ENCODE data around the gene SYNPR.
A peak's percentile ranks its signal among the peaks of the same experiment; 100 is the strongest.

Gene SYNPR

DNA sequence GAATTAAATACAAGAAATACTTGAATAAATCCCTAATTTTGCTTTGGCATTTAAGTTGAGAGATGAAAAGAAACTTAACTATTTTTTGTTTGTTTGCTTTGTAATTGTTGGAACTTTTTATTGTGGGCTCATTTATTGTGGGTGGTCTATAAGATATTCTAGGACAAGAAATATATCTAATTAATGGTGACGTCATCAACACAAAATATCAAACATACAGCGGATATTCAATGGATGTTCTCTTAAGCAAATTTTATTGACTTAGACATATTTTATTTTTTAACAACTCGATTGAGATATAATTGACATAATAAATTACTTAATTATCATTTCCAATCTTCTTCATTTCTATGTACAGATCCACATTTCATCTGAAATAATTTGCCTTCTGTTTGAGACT lies 30.0 kb downstream of the SYNPR start:
- DNase-seq: no peak

DNA sequence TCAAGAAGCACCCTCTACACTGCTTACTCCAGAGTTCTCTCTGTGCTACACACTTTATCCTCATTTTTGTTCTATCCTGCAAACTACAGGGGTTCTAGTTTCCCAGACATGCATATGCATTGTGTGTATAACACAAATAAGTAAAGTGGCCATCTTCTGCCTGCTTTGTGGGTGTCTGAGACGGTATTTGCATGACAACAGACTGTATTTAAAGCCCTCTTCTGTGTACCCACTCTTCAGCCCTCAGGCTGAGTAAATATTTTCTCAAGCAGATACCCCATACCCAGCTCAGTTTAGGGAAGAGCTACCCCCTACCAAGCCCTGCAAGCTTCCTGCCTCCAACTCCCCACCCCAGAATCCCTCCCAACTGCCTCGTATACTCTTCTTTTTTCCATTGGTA lies 31.7 kb downstream of the SYNPR start:
- no peak for DNase-seq

DNA sequence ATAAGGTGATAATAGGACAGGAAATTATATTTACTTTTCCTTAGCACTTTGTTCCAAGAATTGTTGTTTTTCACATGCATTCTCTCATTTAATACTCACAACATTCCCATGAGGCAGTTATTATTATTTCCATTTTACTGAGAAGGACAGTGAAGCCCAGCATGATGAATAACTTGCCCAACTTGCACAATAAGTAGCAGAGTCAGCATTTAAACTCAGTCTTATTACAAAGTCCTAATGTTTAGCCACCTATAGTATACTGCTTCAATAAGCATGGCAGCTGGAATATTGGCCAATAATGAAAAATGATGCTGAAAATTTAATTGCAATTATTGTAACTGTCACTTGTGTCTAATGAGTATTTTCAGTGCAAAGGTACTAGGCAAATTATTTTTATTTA lies 45.7 kb downstream of the SYNPR start:
- DNase-seq: no peak

- DNase-seq: no peak
Observed at GRCh38 chr3:63324621-63325020, 46.5 kb downstream of the SYNPR start.

DNA sequence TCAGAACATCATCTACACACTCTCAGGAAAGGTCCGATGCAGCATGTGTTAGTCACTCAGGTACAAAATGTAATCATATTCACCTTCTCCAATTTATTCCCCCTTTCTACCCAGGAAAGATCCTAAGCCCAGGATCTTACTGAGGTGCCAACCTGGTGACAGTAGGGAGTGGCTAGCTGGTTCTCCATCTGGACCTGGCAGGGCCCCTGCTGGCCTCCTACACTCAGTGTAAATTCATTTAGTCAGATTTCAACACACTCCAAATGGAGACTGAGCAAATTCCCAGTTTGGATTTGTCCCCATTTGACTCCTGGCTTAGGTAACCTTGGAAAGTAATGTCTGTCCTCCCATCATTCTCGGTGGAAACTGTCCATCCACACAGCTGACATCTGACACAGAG lies 47.3 kb downstream of the SYNPR start:
- DNase-seq: no peak

DNA sequence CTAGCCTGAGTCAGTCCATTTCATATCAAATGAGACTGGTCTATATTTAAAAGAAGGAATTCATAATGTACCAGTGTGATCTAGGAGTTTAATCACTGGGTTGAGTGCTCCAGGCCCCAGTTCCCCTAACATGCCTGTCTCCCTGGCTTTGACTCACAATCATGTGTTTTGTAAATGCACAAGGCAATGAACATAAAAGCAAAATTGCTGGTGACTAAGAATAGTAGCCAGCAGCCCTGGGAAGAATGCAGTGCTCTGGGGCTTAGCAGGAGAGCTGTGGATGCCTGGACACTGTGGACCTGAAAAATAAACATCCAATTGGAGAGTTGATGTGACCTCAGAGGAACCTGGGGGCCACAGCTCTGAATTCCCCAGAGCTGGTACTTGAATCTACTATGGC lies 50.3 kb downstream of the SYNPR start:
- DNase-seq: peak; percentile 49

DNA sequence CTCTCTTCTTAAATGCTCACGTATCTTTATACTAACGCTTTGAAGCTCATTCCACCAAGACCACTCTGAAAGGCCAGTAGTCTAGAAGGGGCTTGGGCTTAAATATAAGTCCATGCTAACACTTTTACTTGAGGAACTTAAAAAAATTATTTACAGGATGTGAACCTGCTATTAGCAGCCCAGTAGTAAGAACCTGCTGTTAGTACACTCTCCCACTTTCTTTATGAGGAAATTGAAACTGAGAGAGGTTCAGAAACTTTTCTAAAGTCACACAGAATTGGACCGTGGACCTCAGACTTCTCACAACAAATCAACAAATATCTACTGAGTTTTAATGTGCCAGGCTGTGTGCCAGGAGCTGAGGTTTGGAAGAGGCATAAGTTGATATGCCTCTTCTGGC lies 53.4 kb downstream of the SYNPR start:
- no peak for DNase-seq

DNA sequence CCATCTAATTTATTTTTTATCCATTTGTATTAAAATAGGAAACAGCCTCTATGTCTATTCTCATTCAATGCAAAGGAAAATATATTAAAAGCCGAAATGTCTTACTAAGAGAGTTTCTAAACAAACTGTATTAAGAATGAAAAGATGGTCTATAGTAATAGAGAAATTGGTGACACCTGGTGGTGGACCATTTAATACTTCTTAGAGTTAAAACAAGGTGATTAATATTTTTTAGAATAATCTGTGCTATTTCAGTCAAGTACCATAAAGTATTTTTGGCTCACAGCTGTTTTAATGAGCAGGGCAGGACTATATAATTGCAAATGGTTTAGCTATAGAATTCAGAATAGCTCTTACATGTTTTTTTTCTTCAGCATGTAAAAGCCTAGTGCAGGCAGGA lies 55.7 kb downstream of the SYNPR start:
- peak; percentile 19 for DNase-seq

DNA sequence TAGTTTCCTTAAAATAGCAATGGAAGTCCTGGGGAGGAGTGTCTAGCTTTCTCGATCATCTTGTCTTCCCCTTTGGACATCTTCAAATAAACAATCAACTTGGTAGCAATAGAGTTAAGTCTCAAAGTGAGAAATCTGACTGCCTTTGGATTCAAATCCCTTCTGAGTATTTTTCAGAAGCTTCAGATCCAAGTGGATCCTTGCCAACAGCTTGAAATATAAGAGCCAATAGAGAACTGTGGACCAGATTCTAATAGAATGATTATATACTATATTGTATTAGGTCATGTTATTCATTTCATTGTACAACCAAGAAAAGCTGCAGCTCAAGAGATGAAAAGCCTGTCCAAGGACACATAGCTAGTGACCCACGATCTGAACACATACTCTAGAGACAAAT lies 60.2 kb downstream of the SYNPR start:
- DNase-seq: no peak

DNA sequence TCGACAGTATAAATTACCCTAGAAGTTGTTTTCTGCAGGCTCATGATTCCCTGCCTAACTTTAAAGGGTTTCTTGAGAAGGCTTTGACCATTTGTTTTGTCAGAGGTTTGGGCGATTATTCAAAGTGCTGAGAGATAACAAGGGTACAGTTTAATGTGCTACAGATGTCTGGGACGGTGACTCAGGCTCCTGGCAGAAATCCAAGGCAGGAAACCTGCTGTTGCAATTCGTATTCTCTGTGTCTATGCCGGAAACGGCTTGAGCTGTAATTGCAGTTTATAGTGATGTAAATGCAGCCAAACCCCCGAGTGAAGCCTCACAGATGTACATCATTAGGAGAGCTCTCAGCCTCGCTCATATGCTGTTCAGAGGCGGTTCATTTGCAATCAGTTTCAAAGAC lies 65.6 kb downstream of the SYNPR start:
- DNase-seq: peak; percentile 100

- no peak for DNase-seq
Observed at GRCh38 chr3:63344661-63345060, 66.6 kb downstream of the SYNPR start.

DNA sequence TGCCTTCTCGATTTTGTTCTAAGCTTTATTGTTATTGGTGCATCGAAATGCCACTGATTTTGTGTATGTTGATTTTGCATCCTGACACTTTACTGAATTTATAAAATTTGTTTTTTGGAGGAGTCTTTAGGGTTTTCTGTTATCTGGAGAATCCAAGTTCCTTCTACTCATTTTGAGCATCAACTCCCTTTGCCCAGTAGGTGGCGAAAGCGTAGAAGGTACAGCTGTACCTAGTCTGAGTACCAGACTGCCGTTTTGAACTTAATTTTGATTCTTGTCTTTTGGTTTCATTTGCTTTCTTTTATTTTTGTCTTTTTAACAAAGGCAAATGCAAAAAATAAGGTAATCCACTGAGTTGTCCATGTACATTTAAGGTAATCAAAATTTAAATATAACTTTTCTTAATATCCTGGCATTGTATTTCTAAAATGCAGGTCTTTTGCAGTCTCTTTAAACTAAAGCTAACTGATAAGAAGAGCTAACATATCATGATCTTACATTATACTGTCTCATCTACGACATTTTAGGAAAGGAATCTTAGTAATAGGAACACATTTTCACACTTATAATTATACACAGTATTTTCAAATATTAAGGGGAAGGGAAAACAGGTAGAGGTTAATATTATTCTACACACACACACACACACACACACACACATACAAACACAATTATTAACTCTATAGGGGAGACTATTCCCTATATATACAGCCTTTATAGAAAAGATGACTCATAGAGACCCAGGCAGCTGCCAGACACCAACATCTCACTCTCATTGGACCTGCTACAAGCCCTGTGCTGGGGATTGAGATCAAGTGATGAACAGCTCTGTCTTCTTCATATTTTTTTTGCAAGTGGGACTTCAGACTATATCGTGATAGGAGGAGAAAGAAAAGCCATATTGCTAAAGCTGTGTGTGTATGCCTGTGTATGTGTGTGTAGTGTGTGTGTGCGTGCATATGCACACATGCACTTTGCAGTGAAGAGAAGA lies 71.8 kb downstream of the SYNPR start:
- DNase-seq: peak; percentile 72

- DNase-seq: peak; percentile 72
Observed at GRCh38 chr3:63351159-63352007, 73.3 kb downstream of the SYNPR start.

DNA sequence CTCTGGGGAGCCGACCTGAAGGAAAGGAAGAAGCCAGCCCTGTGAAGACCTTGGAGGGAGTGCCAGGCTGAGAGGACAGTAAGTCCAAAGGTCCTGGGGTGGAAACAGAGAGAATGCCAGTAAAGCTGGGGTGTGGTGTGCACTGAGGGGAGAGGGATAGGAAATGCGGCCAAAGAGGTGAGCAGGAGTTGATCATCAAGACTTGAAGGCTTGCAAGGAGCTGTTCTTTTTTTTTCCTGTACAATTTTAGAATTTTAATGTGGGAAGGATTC lies 73.8 kb downstream of the SYNPR start:
- DNase-seq: no peak

GRCh38 chr3:63353383-63353782 lies 75.3 kb downstream of the SYNPR start:
- DNase-seq: peak; percentile 64

- DNase-seq: peak; percentile 28
Observed at GRCh38 chr3:63354160-63354559, 76.1 kb downstream of the SYNPR start.

- DNase-seq: peak; percentile 88
Observed at GRCh38 chr3:63355809-63356208, 77.7 kb downstream of the SYNPR start.

DNA sequence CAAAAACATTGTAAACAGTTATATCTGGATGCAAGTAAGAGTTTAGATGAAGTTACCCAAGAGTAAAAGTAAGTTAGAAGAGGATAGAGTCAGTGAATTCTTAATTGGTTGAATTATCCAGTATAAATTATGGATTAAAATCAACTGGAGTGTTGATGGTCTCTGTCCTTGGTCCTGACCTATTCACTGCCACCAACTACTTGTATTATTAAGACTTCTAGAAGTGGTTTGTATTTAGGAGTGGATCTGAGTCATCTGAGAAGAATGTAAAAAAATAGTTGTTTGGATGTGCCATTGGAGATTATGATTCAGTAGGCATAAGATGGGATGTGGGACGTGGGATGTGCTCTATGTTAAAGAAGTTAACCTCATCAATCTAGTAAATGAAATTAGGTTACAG lies 86.4 kb downstream of the SYNPR start:
- peak; percentile 61 for DNase-seq

DNA sequence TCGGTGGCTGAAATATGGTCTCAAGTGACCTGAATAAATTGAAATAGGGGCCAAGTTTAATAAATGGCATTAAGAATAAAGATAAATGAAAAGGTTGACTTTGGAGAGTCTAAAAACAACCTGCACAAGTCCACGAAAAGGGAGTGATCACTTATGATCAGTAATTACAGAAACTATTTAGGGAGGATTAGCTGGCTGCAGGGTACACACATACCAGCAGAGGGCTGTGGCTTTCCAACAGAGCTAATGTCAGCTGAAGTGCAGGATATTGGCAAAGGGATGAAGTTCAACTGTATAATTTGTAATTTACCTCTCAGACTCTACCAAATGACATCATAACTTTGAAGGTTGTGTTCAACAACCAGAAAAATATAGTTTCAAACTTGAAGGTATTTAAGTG lies 86.8 kb downstream of the SYNPR start:
- no peak for DNase-seq

- no peak for DNase-seq
Observed at GRCh38 chr3:63365671-63366070, 87.6 kb downstream of the SYNPR start.

- DNase-seq: no peak
Observed at GRCh38 chr3:63370094-63370493, 92.0 kb downstream of the SYNPR start.

- no peak for DNase-seq
Observed at GRCh38 chr3:63383040-63383439, 104.9 kb downstream of the SYNPR start.

DNA sequence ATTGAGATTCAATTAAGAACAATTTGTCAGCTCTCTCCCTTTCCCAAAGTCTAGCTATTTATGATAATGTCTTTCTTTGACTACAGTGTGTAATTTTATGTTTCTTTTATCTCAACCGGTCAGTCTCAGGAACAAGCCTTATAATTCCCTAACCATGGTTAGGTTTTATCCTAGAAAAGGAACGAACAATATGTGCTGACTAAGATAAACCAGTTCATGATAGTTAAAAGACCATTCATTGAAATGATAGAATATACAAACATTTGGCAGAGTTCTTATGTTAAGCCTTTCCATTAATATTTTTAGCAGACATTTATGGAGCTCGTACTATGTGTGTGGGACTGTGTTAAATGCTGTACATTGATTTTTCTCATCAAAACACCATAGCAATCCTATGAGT lies 106.3 kb downstream of the SYNPR start:
- DNase-seq: no peak

DNA sequence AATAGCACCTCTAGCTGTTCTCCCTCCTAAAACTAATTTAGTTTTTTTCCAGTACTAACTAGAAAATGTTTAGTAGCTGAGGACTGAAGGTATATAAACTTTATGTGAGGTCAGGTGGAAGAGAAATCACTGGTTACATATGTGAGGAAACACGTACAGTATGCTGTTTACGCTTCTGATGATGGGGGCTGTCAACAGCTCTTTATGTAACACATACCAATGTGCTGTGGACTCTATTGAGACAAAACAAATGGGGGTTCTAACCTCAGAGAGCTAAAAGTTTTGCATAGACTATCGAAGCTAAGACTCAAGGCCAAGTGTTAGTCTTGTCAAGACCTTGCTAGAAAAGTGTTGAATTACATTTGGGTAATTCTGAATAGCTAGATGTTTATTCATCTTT lies 107.5 kb downstream of the SYNPR start:
- DNase-seq: no peak
